Epithelial cell of esophagus (primary cell): ENCODE data around the gene SLC35E3.
A peak's percentile ranks its signal among the peaks of the same experiment; 100 is the strongest.
"Not testable (repeated sequence)": the region's sequence is repeated elsewhere in the genome, so short reads cannot be mapped to it uniquely, and the experiment has no call there.

Experiments
- DNase-seq: peaks from one replicate; pipeline ENCODE4 v3.0.0; 2010; ENCODE audit warnings: low read depth
- H3K4me3 ChIP-seq: 2 replicates; pipeline ENCODE4 v1.5.1; 2011; ENCODE audit warnings: mild to moderate bottlenecking, low read length, control low read depth
- CTCF ChIP-seq: IDR thresholded peaks from 2 replicates; pipeline ENCODE4 v1.5.1; 2011; ENCODE audit warnings: low read depth, mild to moderate bottlenecking, low read length, control low read depth, inconsistent platforms; ENCODE audit not compliant: insufficient read depth; ENCODE audit errors: missing control alignments

The SLC35E3 gene

DNA sequence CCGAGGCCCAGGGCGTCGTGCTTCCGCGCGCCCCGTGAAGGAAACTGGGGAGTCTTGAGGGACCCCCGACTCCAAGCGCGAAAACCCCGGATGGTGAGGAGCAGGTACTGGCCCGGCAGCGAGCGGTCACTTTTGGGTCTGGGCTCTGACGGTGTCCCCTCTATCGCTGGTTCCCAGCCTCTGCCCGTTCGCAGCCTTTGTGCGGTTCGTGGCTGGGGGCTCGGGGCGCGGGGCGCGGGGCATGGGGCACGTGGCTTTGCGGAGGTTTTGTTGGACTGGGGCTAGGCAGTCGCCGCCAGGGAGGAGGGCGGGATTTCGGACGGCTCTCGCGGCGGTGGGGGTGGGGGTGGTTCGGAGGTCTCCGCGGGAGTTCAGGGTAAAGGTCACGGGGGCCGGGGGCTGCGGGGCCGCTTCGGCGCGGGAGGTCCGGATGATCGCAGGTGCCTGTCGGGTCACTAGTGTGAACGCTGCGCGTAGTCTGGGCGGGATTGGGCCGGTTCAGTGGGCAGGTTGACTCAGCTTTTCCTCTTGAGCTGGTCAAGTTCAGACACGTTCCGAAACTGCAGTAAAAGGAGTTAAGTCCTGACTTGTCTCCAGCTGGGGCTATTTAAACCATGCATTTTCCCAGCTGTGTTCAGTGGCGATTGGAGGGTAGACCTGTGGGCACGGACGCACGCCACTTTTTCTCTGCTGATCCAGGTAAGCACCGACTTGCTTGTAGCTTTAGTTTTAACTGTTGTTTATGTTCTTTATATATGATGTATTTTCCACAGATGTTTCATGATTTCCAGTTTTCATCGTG is 62.6 kb downstream of the SLC35E3 start:
- peak overlapping the region; percentile 96 for H3K4me3 ChIP-seq
- peak; percentile 100 for DNase-seq
- no peak for TF ChIP-seq CTCF

- TF ChIP-seq CTCF, result no peak
- DNase-seq, result no peak
- H3K4me3 ChIP-seq, result peak overlapping the region; percentile 96
Observed at GRCh38 chr12:68809190-68810026, 63.4 kb downstream of the SLC35E3 start.

- not testable (repeated sequence) for DNase-seq
- H3K4me3 ChIP-seq, result peak overlapping the region; percentile 96
Observed at GRCh38 chr12:68810027-68810389, 64.0 kb downstream of the SLC35E3 start.

GRCh38 chr12:68811573-68811972 is 65.6 kb downstream of the SLC35E3 start:
- peak overlapping the region; percentile 96 for H3K4me3 ChIP-seq
- not testable (repeated sequence) for DNase-seq

- DNase-seq, result no peak
- H3K4me3 ChIP-seq, result peak overlapping the region; percentile 96
- no peak for TF ChIP-seq CTCF
Observed at GRCh38 chr12:68812553-68813241, 66.7 kb downstream of the SLC35E3 start.

DNA sequence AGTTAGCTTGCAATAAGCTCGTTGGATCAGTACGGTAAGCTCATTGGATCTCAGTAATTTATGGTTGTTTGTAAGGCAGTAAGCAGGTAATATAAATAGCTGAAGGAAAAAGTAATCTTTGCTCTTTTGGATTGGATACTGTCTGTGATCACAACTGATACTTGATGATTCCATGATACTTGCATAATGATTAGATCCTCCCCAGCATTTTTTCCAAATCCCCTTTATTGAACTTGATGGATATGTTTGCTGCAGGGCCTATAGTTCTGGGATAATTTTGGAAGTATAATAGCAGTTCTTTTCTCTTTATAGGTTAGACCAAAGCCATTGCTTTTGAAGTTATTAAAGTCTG is 67.2 kb downstream of the SLC35E3 start:
- DNase-seq, result no peak
- peak overlapping the region; percentile 96 for H3K4me3 ChIP-seq
- TF ChIP-seq CTCF, result no peak

- TF ChIP-seq CTCF, result no peak
- H3K4me3 ChIP-seq, result no peak overlapping the region
- DNase-seq, result no peak
Observed at GRCh38 chr12:68814490-68815231, 68.7 kb downstream of the SLC35E3 start.
